Stomach smooth muscle (tissue), 2 donors: ENCODE results near the gene MDC1.
"Not testable (repeated sequence)": the region's sequence is repeated elsewhere in the genome, so short reads cannot be mapped to it uniquely, and the experiment has no call there.

ENCODE experiments used
- H3K27ac ChIP-seq: one replicate; pipeline ENCODE4 v1.7.0; 2013; ENCODE audit warnings: mild to moderate bottlenecking, low read length, inconsistent platforms
- H3K27me3 ChIP-seq, 2 donors: one replicate each; pipeline ENCODE4 v1.7.0; 2013; ENCODE audit warnings: low read length in 2 of 2; ENCODE audit not compliant: insufficient read depth in 2 of 2, control insufficient read depth in 1 of 2
- H3K36me3 ChIP-seq, 2 donors: one replicate each; pipeline ENCODE4 v1.7.0; 2013; ENCODE audit warnings: low read length in 2 of 2; ENCODE audit not compliant: control insufficient read depth in 2 of 2, insufficient read depth in 2 of 2
- H3K4me1 ChIP-seq: one replicate; pipeline ENCODE4 v1.7.0; 2013; ENCODE audit warnings: low read length; ENCODE audit not compliant: control insufficient read depth, insufficient read depth
- H3K4me3 ChIP-seq, 2 donors: one replicate each; pipeline ENCODE4 v1.7.0; 2013; ENCODE audit warnings: low read length in 2 of 2
- H3K9ac ChIP-seq, 2 donors: one replicate each; pipeline ENCODE4 v1.7.0; 2013; ENCODE audit warnings: low read length in 2 of 2, mild to moderate bottlenecking in 1 of 2
- H3K9me3 ChIP-seq, 2 donors: one replicate each; pipeline ENCODE4 v1.7.0; 2013; ENCODE audit warnings: low read length in 2 of 2; ENCODE audit not compliant: control insufficient read depth in 2 of 2
- donor health status: healthy.
- donor health status: Pancreatic carcinoma.

MDC1 gene

DNA sequence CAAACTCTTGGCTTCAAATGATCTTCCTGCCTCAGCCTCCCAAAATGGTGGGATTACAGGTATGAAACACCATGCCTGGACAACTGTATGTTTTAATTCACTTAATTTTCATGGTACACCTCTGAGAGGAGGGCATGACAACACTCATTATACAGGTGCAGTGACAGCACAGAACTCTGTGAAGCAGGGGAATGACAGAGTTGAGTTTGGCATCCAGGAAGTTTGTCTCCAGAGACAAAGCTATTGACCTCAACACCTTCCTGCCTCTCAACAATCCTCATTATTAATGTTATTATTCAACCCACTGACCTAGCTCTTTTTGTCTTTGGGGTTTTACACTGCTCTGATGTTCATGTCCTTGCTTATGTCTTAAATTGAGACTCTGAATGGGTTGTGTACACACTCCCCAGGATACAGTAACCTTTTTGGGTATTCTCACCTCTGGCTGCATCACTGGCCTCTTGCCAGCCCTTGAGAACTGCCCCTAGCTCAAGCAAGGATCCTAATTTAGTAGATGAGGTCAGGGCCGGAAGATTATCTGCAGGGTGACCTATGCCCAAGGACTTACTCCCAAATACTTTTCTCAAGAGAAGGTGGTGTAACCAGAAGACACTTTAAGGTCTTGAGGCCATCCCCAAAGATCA is 40.3 kb upstream of the MDC1 start:
- no peak overlapping the region for H3K27ac ChIP-seq
- peaks cover 29% of the 10 kb centered on the region for H3K4me1 ChIP-seq
- H3K9me3 ChIP-seq: no peaks in the 10 kb centered on the region
- H3K36me3 ChIP-seq: no peaks in the 10 kb centered on the region
- H3K27me3 ChIP-seq: no peaks in the 10 kb centered on the region
- H3K4me3 ChIP-seq: no peak overlapping the region
- no peak overlapping the region for H3K9ac ChIP-seq

DNA sequence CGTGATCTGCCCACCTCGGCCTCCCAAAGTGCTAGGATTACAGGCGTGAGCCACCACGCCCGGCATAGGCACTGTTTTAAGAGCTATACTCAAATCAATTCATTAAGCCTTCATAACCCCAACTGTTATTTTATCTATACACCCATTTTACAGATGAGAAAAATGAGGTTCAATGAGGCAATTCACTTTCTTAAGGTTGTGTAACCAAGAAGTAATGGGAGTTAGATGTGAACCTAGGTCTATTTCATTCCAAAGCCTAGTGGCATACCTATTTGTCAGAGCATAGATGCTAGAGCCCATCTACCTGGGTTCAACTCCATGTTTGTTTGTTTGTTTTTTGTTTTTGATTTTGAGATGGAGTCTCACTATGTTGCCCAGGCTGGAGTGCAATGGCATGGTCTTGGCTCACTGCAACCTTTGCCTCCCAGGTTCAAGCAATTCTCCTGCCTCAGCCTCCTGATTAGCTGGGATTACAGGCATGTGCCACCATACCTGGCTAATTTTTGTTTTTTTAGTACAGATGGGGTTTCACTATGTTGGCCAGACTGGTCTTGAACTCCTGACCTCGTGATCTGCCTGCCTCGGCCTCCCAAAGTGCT is 39.4 kb upstream of the MDC1 start:
- H3K27me3 ChIP-seq, H3K4me3 ChIP-seq, H3K9ac ChIP-seq, H3K36me3 ChIP-seq, H3K9me3 ChIP-seq, H3K27ac ChIP-seq: not testable (repeated sequence)
- peaks cover 37% of the 10 kb centered on the region for H3K4me1 ChIP-seq

DNA sequence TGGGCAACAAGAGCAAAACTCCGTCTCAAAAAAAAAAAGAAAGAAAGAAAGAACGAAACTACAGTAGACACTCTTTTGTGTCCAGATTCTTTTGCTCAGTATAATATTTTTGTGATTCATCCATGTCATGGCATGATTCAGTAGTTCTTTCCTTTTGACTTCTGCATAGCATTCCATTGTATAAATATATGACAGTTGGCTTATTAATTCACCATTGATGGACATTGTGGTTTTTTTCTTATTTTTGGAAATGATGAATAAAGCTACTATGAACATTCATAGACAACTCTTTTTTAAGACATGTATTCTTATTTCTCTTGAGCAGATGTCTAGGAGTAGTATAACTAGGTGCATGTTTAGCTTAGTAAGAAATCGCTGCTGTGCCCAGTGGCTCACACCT is 37.5 kb upstream of the MDC1 start:
- Histone ChIP-seq H3K27me3 (no peaks in the 10 kb centered on the region), H3K4me3 (no peak overlapping the region), H3K36me3 (no peaks in the 10 kb centered on the region), H3K4me1 (peaks cover 34% of the 10 kb centered on the region), H3K9ac (no peak overlapping the region), H3K9me3 (no peaks in the 10 kb centered on the region), H3K27ac (peak overlapping the region; percentile 99)

DNA sequence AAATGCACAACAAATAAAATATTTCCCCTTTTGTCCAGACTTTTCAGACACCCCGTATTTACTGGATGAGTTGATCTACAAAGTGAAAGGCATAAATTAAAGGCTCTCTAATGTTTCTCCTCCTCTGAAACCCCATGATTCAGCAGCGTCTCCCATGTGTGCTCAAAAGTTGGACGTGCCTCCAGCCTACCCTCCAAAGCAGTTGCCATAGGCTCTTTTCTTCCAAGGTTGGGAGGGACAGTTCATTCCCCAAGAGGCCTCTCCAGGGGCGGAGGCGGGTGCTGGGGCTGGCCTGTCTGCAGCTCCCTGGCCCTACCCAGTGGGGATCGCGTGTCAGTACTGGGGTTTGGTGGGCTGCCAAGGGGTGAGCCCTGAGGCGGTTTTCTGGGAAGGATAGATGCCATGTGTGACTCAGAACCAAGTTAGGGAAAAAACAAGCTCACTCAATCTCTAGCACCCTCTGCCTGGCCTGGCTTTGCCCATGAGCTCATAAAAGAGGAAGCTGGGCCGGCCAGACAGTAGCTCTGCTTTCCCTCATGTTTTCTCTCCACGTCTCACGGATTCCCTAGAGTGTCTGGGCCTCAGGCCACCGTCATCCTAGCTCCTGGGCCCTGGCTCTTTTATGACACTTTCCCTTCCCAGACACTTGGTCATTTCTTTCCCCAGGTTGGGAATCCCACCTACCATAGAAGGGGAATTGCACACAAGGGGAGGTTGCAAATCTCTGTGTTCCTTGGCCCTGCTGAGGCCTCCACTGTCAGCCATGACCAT is 35.3 kb upstream of the MDC1 start:
- Histone ChIP-seq H3K27me3 (no peaks in the 10 kb centered on the region), H3K36me3 (no peaks in the 10 kb centered on the region), H3K9me3 (no peaks in the 10 kb centered on the region), H3K4me3 (peak overlapping the region; percentile 19 to 47), H3K9ac (peak overlapping the region; percentile 76 to 78), H3K27ac (peak overlapping the region; percentile 99), H3K4me1 (peaks cover 30% of the 10 kb centered on the region)

DNA sequence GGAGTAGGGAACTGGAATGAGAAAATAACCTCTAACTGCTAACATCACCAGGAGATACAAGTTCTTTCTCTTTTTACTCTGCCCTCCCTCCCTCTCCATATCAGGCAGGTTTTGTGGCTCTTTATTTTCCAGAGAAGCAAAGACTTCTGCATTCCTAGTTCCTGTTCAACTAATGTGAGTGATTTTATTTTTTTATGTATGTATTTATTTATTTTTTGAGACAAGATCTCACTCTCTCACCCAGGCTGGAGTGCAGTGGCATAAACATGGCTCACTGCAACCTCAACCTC is 33.2 kb upstream of the MDC1 start:
- Histone ChIP-seq H3K4me3 (no peak overlapping the region), H3K27me3 (no peaks in the 10 kb centered on the region), H3K27ac (peak overlapping the region; percentile 60), H3K9ac (no peak overlapping the region), H3K9me3 (no peaks in the 10 kb centered on the region), H3K4me1 (peaks cover 30% of the 10 kb centered on the region), H3K36me3 (no peaks in the 10 kb centered on the region)

DNA sequence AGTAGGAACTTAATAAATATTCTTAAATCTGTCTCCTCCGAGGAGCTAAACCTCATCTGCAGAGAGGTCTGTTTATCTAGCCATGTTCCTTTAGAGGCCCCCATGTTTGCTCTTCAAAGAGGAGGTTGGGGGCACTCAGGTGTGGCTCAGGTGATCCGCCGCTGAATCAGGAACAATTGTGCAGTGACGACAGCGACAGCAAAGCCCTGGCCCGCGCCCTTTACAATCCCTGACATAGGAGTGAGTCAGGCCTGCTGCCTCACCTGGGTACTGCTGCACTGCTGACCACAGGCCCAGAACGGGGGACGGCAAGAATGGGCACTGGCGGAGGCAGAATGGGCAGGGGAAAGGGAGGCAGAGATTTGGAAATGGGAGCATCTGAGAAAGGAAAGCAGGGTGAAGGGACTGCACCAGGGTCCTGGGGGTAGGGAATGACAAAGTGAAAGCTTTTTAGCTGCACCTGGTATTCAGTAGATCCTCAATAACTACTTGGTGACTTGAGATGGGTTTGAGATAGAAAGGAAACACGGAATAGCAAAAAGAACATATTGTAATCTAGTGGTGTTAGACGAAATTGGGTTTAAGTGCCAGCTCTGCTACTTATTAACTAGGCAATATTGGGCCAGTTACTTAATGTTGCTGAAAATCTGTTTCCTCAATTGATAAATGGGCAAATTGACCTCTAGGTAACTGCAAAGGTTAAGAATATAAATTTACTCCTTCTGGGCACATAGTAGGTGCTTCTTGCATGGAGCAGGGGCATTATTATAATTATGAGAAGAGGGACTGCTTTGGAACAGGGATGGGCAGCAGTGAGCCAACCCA is 32.7 kb upstream of the MDC1 start:
- no peaks in the 10 kb centered on the region for H3K9me3 ChIP-seq
- no peak overlapping the region for H3K9ac ChIP-seq
- H3K4me3 ChIP-seq: no peak overlapping the region
- H3K27me3 ChIP-seq: no peaks in the 10 kb centered on the region
- peak overlapping the region; percentile 60 for H3K27ac ChIP-seq
- H3K4me1 ChIP-seq: peaks cover 33% of the 10 kb centered on the region
- H3K36me3 ChIP-seq: no peaks in the 10 kb centered on the region

DNA sequence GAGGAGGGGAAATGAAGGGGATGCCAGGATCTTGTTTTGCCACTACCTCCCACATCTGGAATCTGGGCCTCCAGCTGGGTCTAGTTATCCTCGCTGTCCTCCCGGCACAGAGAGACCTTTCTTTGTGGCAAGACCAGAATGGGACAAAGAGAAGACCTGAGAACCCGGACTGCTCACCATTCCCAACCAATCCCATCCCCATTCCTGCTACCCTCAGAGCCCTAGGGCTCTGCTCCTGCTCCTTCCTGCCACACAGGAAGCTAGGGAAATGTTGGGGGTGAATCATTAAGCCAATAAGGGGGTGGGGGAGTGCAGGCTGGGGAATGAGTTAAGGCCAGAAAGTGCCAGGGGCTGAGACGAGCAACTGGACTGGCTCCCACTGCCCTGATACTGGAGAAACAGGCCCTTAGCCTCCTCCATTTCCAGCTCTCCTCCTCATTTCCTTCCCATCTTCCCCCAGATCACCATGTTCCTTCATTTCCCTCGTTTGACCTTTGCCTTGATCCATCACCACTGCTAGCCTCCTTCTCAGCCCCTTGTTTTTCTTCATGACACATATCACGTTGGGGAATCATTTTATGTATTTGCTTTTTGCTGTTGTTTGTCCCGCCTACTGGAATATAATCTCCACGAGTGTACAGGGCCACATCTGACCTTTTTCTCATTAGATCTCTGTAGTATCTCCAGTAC is 31.9 kb upstream of the MDC1 start:
- H3K4me3 ChIP-seq: no peak overlapping the region
- no peaks in the 10 kb centered on the region for H3K9me3 ChIP-seq
- H3K36me3 ChIP-seq: no peaks in the 10 kb centered on the region
- H3K27me3 ChIP-seq: no peaks in the 10 kb centered on the region
- H3K9ac ChIP-seq: no peak overlapping the region
- peak overlapping the region; percentile 53 for H3K27ac ChIP-seq
- peaks cover 37% of the 10 kb centered on the region for H3K4me1 ChIP-seq

DNA sequence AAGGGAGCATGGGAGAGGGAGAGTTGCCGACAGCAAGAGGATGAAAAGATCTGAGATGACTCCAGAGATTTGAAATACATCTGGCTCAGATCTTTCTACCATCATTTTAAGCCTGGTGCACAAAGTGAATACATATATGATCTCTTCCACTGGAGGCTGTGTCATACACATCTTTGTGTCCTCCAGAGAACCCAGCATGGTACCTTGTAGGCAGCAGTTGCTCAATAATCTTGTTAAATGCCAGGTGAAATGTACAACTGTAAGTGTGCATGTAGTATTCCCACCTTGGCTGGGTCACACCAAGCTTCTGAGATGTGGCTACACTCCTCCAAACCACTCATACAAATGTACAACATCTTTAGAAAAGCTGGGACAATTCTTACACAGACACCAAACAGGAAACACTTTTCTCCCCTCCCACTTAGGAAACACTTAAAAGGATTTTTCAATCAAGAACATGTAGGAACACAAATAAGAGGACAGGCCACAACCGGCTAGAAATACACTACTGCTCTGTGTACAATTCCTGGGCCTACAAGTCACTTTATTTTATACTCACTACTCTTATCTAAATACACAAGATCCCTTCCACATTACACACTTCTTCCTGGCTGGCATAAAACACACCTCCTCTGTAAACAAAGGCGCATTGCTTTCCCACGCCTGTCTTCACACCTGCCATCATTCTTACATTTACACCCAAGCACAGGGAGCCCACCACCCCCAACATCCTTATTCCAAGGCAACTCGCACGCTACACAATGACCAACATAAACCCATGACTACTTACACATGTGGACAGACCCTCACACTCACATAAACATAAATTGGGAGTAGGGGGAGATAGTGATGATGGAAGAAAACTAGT is 31.1 kb upstream of the MDC1 start:
- Histone ChIP-seq H3K9ac (no peak overlapping the region), H3K4me3 (no peak overlapping the region), H3K9me3 (no peaks in the 10 kb centered on the region), H3K4me1 (peaks cover 36% of the 10 kb centered on the region), H3K36me3 (no peaks in the 10 kb centered on the region), H3K27me3 (no peaks in the 10 kb centered on the region), H3K27ac (peak overlapping the region; percentile 53)

DNA sequence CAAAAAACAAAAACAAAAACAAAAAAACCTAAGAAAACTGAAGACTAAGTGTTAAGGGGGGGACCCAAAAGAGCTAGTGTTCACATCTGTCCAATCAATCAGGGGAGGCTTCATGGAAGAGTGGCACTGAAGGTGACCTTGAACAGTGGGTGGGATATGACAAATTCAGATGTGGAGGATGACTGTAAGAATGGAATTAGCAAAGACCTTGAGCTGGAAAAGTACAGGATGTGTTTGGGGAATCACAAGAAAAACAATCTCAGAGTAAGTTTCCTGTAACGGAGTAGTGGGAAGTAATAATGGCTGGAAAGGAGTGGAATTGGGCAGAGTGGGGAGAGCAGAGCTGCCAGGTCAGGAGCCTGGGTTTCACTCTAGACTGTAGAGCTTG is 30.2 kb upstream of the MDC1 start:
- no peak overlapping the region for H3K9ac ChIP-seq
- H3K27me3 ChIP-seq: no peaks in the 10 kb centered on the region
- peaks cover 29% of the 10 kb centered on the region for H3K4me1 ChIP-seq
- H3K36me3 ChIP-seq: no peaks in the 10 kb centered on the region
- no peak overlapping the region for H3K4me3 ChIP-seq
- no peaks in the 10 kb centered on the region for H3K9me3 ChIP-seq
- H3K27ac ChIP-seq: peak overlapping the region; percentile 53
